Sigmoid colon (tissue), 4 donors: Measurements from ENCODE around the gene TMEM139.

Experiments used
- CTCF ChIP-seq, 4 experiments: fragments of 450-650 bp in 3 of 4; fragments of 200-600 bp in 1 of 4; IDR thresholded peaks; one replicate each; pipeline ENCODE4 v1.5.1; 2016 to 2019; ENCODE audit warnings: antibody characterized with exemption in 4 of 4, mild to moderate bottlenecking in 3 of 4, moderate library complexity in 2 of 4
- EP300 ChIP-seq, 4 donors: sonication (generic); formaldehyde crosslinking; IDR thresholded peaks; one replicate each; pipeline ENCODE4 v1.6.1; 2017; ENCODE audit warnings: antibody characterized with exemption in 4 of 4
- POLR2AphosphoS5 ChIP-seq, 4 donors: sonication (generic); formaldehyde crosslinking; IDR thresholded peaks; one replicate each; pipeline ENCODE4 v1.6.1; 2017; ENCODE audit warnings: antibody characterized with exemption in 4 of 4

GRCh38 chr7:143255564-143255963 lies 29.2 kb upstream of the TMEM139 start:
- TF ChIP-seq CTCF (IDR thresholded peaks at IDR 0.05) (no peak), POLR2AphosphoS5 (IDR thresholded peaks at IDR 0.05) (no peak), EP300 (IDR thresholded peaks at IDR 0.05) (no peak)
